MCF 10A (cell line): ENCODE data around the gene SERPINB11. TPM values are rescaled to one million over a fixed set of nuclear protein-coding genes. Genes with fewer than 3 reads are reported as not detected.

Experiments
- BruUV-seq: library from RNA; stranded (reverse); fragments of 400-500 nt; replicated peaks from 2 replicates; lab custom pipeline; 2021; lab: Mats Ljungman, UMichigan
- CTCF ChIA-PET: fragments of 300-600 bp; sonication (Branson Sonifier 250); formaldehyde crosslinking; extraction: SDS; loops from one replicate; lab custom pipeline; 2021; ENCODE audit warnings: antibody characterized with exemption, inconsistent platforms; lab: Yijun Ruan, JAX
- POLR2A ChIA-PET: fragments of 300-600, 350-650 bp; sonication (Branson Sonifier 250); formaldehyde crosslinking; extraction: SDS; loops from one replicate; lab custom pipeline; 2020; ENCODE audit warnings: antibody characterized with exemption, inconsistent platforms; lab: Yijun Ruan, JAX
- DNase-seq: peaks from one replicate; pipeline ENCODE4 v3.0.0-alpha.2; 2018; ENCODE audit not compliant: unreplicated experiment
- H3K27ac Mint-ChIP-seq: one replicate; pipeline ENCODE4 v1.8.0; 2022; ENCODE audit warnings: mild to moderate bottlenecking, low read depth, mixed read lengths; ENCODE audit not compliant: unreplicated experiment
- H3K27me3 Mint-ChIP-seq: one replicate; pipeline ENCODE4 v1.8.0; 2022; ENCODE audit warnings: mixed read lengths; ENCODE audit not compliant: insufficient read depth, unreplicated experiment
- H3K36me3 Mint-ChIP-seq: one replicate; pipeline ENCODE4 v1.8.0; 2022; ENCODE audit warnings: mild to moderate bottlenecking, moderate library complexity, mixed read lengths; ENCODE audit not compliant: insufficient read depth, unreplicated experiment
- H3K4me1 Mint-ChIP-seq: one replicate; pipeline ENCODE4 v1.8.0; 2022; ENCODE audit warnings: mixed read lengths; ENCODE audit not compliant: insufficient read depth, unreplicated experiment
- H3K4me3 Mint-ChIP-seq: one replicate; pipeline ENCODE4 v1.8.0; 2022; ENCODE audit warnings: mild to moderate bottlenecking, moderate library complexity, mixed read lengths; ENCODE audit not compliant: unreplicated experiment
- H3K9me3 Mint-ChIP-seq: one replicate; pipeline ENCODE4 v1.8.0; 2022; ENCODE audit warnings: mixed read lengths; ENCODE audit not compliant: unreplicated experiment
- intact Hi-C: fragments of 100-400 bp; cut with micrococcal nuclease; formaldehyde crosslinking; loops from 2 replicates; pipeline ENCODE4 v1.14.1; 2022
- total RNA-seq: library from RNA; stranded (reverse); gene quantifications from 2 replicates; pipeline ENCODE4 v1.2.3, GENCODE V29; 2022
- TF ChIP-seq, protein P1 (sequence below): fragments of 200-600 bp; IDR thresholded peaks from one replicate; pipeline ENCODE4 v1.8.0; 2022; ENCODE audit warnings: antibody characterized with exemption, mild to moderate bottlenecking; ENCODE audit not compliant: unreplicated experiment

SERPINB11 gene
- total RNA-seq, 1 experiment from 2014 or later, result not detected

DNA sequence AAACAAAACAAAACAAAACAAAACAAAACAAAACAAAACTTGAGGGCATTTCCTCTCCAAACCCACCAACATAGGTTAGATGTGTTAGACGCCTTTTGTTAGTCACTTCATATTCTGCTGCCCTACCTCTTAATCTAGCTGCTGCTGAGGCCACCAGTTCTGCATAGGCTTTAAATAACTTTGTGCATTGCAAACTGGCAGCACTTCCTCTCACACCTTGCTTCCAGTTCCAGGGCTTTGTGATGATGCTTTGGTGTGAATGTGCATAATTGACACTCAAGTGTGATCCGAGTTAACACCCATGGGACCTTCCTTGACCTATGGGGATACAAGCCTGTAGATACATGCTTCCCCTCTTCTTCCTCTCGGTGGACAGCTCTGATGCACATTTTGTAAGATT lies 2.3 kb upstream of the SERPINB11 start:
- Mint-ChIP-seq H3K9me3 (no peaks in the 10 kb centered on the region), H3K36me3 (no peaks in the 10 kb centered on the region), H3K4me3 (no peak overlapping the region), H3K27me3 (no peaks in the 10 kb centered on the region), H3K4me1 (no peaks in the 10 kb centered on the region), H3K27ac (no peak overlapping the region)
- POLR2A ChIA-PET, result no interaction called here
- CTCF ChIA-PET, result no interaction called here
- intact Hi-C loops, result no loop called here
- TF ChIP-seq, protein P1, sequence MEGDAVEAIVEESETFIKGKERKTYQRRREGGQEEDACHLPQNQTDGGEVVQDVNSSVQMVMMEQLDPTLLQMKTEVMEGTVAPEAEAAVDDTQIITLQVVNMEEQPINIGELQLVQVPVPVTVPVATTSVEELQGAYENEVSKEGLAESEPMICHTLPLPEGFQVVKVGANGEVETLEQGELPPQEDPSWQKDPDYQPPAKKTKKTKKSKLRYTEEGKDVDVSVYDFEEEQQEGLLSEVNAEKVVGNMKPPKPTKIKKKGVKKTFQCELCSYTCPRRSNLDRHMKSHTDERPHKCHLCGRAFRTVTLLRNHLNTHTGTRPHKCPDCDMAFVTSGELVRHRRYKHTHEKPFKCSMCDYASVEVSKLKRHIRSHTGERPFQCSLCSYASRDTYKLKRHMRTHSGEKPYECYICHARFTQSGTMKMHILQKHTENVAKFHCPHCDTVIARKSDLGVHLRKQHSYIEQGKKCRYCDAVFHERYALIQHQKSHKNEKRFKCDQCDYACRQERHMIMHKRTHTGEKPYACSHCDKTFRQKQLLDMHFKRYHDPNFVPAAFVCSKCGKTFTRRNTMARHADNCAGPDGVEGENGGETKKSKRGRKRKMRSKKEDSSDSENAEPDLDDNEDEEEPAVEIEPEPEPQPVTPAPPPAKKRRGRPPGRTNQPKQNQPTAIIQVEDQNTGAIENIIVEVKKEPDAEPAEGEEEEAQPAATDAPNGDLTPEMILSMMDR, result no peak
- BruUV-seq, result no TSS peak
- no peak for DNase-seq

DNA sequence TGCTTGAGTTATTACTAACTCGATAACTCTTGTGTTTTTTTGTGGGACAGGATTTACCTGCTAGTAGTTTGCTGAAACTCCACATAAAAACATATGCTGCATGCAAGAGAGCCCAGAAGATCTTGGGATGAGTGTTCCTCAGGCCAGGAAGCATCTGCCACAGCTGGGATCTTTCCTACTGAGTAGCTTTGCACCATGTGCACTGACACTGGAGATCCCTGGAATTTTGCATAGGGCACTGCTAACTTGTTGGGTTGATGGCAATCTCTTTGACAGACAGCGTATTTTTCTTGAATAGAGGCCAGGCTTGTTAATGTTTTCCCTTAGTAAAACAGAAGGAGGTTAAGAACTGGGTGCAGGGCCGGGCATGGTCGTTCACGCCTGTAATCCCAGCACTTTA lies 808 bp upstream of the SERPINB11 start:
- Mint-ChIP-seq H3K27ac (no peak overlapping the region), H3K36me3 (no peaks in the 10 kb centered on the region), H3K9me3 (no peaks in the 10 kb centered on the region), H3K4me1 (no peaks in the 10 kb centered on the region), H3K4me3 (no peak overlapping the region), H3K27me3 (no peaks in the 10 kb centered on the region)
- ChIA-PET CTCF (interaction anchor here (1.0 to 1.1 kb wide), 3 partner anchors 21 to 191 kb away, joined by 4 read pairs; no protein-coding TSS in a partner anchor), POLR2A (interaction anchor here (1.6 kb wide), 1 partner anchor 9 kb away, joined by 4 read pairs; no protein-coding TSS in a partner anchor)
- intact Hi-C loops, result no loop called here
- DNase-seq, result no peak
- TF ChIP-seq, protein P1, result no peak
- BruUV-seq, result no TSS peak

DNA sequence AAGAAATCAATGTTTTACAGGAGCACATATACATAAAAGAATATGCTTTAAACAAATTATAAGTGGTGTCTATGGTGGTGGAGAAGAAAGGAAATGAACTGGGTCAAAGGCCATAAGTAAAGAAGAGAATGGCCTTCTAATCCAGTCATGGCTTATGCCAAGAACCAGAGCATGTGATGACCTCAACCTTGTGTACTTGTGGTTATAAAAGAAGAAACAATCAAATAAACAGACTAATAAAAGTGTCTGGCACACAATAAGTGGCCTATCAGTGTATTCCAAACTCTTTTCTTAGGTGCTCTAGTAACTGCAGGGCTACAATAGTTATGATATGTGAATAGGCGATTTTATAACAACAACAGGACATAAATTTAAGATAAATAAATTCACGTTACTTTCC lies 2.6 kb downstream of the SERPINB11 start:
- H3K4me3 Mint-ChIP-seq, result no peak overlapping the region
- ChIA-PET CTCF (no interaction called here), POLR2A (no interaction called here)
- no peak for DNase-seq
- H3K9me3 Mint-ChIP-seq, result no peaks in the 10 kb centered on the region
- no peaks in the 10 kb centered on the region for H3K27me3 Mint-ChIP-seq
- BruUV-seq, result no TSS peak
- H3K4me1 Mint-ChIP-seq, result no peaks in the 10 kb centered on the region
- intact Hi-C loops, result no loop called here
- H3K27ac Mint-ChIP-seq, result no peak overlapping the region
- TF ChIP-seq, protein P1, result no peak
- no peaks in the 10 kb centered on the region for H3K36me3 Mint-ChIP-seq

DNA sequence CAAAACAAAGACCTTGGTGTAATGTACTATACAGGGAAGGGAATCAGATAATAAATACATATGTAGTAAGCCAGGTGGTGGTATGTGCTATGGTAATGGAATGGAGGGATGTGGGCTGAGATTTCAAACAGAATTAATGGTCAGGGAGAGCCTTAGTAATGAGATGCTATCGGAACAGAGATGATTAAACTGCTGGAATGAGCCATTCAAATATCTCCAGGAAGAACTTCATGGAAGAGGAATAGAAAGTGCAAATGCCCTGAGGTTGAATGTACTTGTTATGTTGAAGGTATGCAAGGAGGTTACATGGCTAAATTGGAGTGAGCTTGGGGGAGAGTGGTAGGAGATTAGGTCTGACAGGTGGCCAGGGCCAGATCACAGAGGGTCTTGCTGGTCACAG lies 5.1 kb downstream of the SERPINB11 start:
- no peak overlapping the region for H3K4me3 Mint-ChIP-seq
- no TSS peak for BruUV-seq
- no peaks in the 10 kb centered on the region for H3K27me3 Mint-ChIP-seq
- TF ChIP-seq, protein P1, result no peak
- no peaks in the 10 kb centered on the region for H3K4me1 Mint-ChIP-seq
- no peaks in the 10 kb centered on the region for H3K36me3 Mint-ChIP-seq
- no peak overlapping the region for H3K27ac Mint-ChIP-seq
- POLR2A ChIA-PET, result no interaction called here
- DNase-seq, result no peak
- no peaks in the 10 kb centered on the region for H3K9me3 Mint-ChIP-seq
- intact Hi-C loops, result no loop called here
- CTCF ChIA-PET, result interaction anchor here (0.7 to 1.6 kb wide), 2 partner anchors 124 to 197 kb away, joined by 3 read pairs; no protein-coding TSS in a partner anchor
